ENCODE data around the gene TYSND1. TPM values are rescaled to one million over a fixed set of nuclear protein-coding genes. Genes with fewer than 3 reads are reported as not detected.

Gene TYSND1
- polyA plus RNA-seq, 3 donors: 8.6 to 11.2 (median 11.2) TPM

DNA sequence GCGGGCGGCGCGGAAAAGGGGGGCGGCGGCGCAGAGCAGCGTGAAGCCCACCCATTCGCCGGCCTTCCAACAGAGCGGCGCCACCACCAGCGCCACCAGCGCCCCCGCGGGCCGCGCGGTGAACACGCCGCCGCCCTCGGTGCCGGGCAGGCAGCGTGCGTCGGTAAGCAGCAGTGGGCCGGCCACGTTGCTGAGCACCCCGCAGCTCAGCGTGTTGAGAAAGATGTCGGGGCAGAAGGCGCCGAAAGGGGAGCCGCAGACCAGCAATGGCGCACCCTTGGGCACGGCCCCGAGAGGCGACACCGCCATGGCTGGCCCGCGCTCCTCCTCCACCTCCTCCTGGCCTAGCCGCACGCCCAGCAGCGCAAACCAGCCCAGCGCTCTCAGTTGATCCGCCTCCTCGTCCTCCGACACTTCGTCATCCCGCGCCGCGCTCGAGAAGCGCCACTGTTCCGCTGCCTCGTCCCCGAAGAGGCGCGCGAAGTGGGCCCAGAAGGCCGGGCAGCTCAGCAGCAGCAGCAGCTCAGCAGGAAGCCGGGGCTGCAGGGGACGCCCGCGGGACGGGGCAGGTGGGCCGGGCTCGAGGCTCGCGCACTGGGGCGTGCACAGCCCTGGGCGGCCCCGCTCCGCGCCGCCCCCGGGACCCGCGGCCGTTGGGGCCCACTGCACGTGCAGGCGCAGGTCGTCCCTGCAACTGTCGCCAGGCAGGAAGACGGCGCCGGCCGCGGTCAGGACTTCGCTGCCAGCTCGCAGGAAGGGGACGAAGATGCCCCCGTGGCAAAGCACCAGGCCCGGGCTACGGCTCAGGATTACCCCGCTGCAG, 623 bp downstream of the TYSND1 start:
- H3K79me2 ChIP-seq (ENCODE audit: insufficient read depth, low read length): peaks cover 30% of the 10 kb centered on the region
- H3K9me3 ChIP-seq (replicated peaks in 1 of 2; ENCODE audit: control insufficient read depth in 1 of 2, insufficient read depth in 1 of 2, low read length in 2 of 2): no peaks in the 10 kb centered on the region
- H3K27me3 ChIP-seq (ENCODE audit: control insufficient read depth in 2 of 2, insufficient read depth in 2 of 2, low read length in 2 of 2): no peaks in the 10 kb centered on the region
- peaks cover 18 to 29% of the 10 kb centered on the region in 2 donors for H3K36me3 ChIP-seq (replicated peaks in 1 of 2; ENCODE audit: control insufficient read depth in 1 of 2, insufficient read depth in 2 of 2, low read length in 2 of 2)
- under 1% methylated on average over 98 of the region's 98 CpGs for WGBS (ENCODE audit: insufficient coverage)
- H3K9me3 Mint-ChIP-seq: no peaks in the 10 kb centered on the region
- peak overlapping the region; percentile 53 to 97 (median 88) for H3K27ac Mint-ChIP-seq
- peak overlapping the region; percentile 86 to 92 for H3K4me3 Mint-ChIP-seq
- peak overlapping the region; percentile 66 to 84 for H3K27ac ChIP-seq (ENCODE audit: low read depth in 1 of 2, low read length in 2 of 2)
- H3K4me2 ChIP-seq (replicated peaks; ENCODE audit: extremely low read depth, low read length, poor library complexity, severe bottlenecking): peak overlapping the region; percentile 98
- intact Hi-C loops (cut with micrococcal nuclease): loop anchor here (2.0 to 10.0 kb wide), 2 partner anchors 25 to 259 kb away; partner anchors contain the start of genes EIF4EBP2 (in 1 of the 2) and SAR1A (in 1 of the 2)
- TF ChIP-seq, protein P1, sequence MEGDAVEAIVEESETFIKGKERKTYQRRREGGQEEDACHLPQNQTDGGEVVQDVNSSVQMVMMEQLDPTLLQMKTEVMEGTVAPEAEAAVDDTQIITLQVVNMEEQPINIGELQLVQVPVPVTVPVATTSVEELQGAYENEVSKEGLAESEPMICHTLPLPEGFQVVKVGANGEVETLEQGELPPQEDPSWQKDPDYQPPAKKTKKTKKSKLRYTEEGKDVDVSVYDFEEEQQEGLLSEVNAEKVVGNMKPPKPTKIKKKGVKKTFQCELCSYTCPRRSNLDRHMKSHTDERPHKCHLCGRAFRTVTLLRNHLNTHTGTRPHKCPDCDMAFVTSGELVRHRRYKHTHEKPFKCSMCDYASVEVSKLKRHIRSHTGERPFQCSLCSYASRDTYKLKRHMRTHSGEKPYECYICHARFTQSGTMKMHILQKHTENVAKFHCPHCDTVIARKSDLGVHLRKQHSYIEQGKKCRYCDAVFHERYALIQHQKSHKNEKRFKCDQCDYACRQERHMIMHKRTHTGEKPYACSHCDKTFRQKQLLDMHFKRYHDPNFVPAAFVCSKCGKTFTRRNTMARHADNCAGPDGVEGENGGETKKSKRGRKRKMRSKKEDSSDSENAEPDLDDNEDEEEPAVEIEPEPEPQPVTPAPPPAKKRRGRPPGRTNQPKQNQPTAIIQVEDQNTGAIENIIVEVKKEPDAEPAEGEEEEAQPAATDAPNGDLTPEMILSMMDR (IDR thresholded peaks at IDR 0.05): peak; percentile 67
- peaks cover 21 to 45% of the 10 kb centered on the region in 2 donors for H3K36me3 Mint-ChIP-seq
- peak; percentile 44 to 56 (median 47) for DNase-seq
- peaks cover 17% of the 10 kb centered on the region for H3K4me1 Mint-ChIP-seq
- peaks cover 15 to 29% of the 10 kb centered on the region in 2 donors for H3K4me1 ChIP-seq (ENCODE audit: control insufficient read depth in 1 of 2, insufficient read depth in 2 of 2, low read length in 2 of 2)
- peak overlapping the region; percentile 68 to 81 (median 77) for H3K4me3 ChIP-seq (replicated peaks in 1 of 3; ENCODE audit: low read depth in 2 of 3, low read length in 3 of 3)
- peak overlapping the region; percentile 96 for H2AFZ ChIP-seq (ENCODE audit: insufficient read depth, low read depth, low read length, poor library complexity, severe bottlenecking)
- H3K9ac ChIP-seq (ENCODE audit: insufficient read depth, low read length, poor library complexity, severe bottlenecking): peak overlapping the region; percentile 78
- peaks cover 39% of the 10 kb centered on the region for H4K20me1 ChIP-seq (ENCODE audit: insufficient read depth, low read length)
- peaks cover 0 to 3% (median 1%) of the 10 kb centered on the region in 3 donors for H3K27me3 Mint-ChIP-seq (ENCODE audit: low read depth in 3 of 3)

DNA sequence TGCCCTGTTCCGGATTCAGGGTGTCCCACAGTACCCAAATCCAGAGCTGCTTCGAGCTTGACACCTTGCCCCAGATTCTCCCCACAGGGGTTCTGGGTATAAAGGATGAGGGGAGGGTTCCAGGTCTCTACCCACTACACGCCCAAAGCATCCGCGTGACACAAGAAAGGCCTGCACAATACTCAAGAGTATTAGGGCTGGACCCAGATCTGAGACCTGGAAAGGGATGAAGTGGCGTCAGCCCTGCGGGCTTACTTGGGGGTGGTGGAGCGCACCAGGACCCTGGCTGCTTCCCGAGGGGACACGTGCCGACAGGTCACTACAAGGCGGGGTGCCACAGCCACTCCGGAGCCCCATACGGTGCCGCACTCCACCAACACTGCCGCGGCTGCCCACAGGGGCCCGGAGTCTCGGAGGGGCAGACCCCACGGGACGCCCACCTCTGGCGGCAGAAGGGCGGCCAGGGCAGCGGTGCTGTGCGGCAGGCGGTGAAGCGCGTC, 1.3 kb downstream of the TYSND1 start:
- Histone ChIP-seq H3K4me3 (replicated peaks in 1 of 3; ENCODE audit: low read depth in 2 of 3, low read length in 3 of 3) (peak overlapping the region; percentile 39 to 81 (median 77)), H4K20me1 (ENCODE audit: insufficient read depth, low read length) (peaks cover 36% of the 10 kb centered on the region), H2AFZ (ENCODE audit: insufficient read depth, low read depth, low read length, poor library complexity, severe bottlenecking) (peak overlapping the region; percentile 96), H3K4me2 (replicated peaks; ENCODE audit: extremely low read depth, low read length, poor library complexity, severe bottlenecking) (peak overlapping the region; percentile 98), H3K4me1 (ENCODE audit: control insufficient read depth in 1 of 2, insufficient read depth in 2 of 2, low read length in 2 of 2) (peaks cover 15 to 29% of the 10 kb centered on the region in 2 donors), H3K27me3 (ENCODE audit: control insufficient read depth in 2 of 2, insufficient read depth in 2 of 2, low read length in 2 of 2) (no peaks in the 10 kb centered on the region), H3K9ac (ENCODE audit: insufficient read depth, low read length, poor library complexity, severe bottlenecking) (peak overlapping the region; percentile 78), H3K79me2 (ENCODE audit: insufficient read depth, low read length) (peaks cover 30% of the 10 kb centered on the region), H3K9me3 (replicated peaks in 1 of 2; ENCODE audit: control insufficient read depth in 1 of 2, insufficient read depth in 1 of 2, low read length in 2 of 2) (no peaks in the 10 kb centered on the region), H3K27ac (ENCODE audit: low read depth in 1 of 2, low read length in 2 of 2) (peak overlapping the region in 1 of 2 donors; percentile 84), H3K36me3 (replicated peaks in 1 of 2; ENCODE audit: control insufficient read depth in 1 of 2, insufficient read depth in 2 of 2, low read length in 2 of 2) (peaks cover 11 to 22% of the 10 kb centered on the region in 2 donors)
- H3K4me1 Mint-ChIP-seq: peaks cover 17% of the 10 kb centered on the region
- H3K27me3 Mint-ChIP-seq (ENCODE audit: low read depth in 3 of 3): peaks cover 0 to 3% (median 1%) of the 10 kb centered on the region in 3 donors
- peaks cover 18 to 45% of the 10 kb centered on the region in 2 donors for H3K36me3 Mint-ChIP-seq
- H3K27ac Mint-ChIP-seq: peak overlapping the region in 1 of 7 donors; percentile 18
- intact Hi-C loops (cut with micrococcal nuclease): loop anchor here in 1 of 2 donors (10.0 kb wide), 1 partner anchor 260 kb away; the partner anchor contains the start of gene EIF4EBP2
- WGBS (ENCODE audit: insufficient coverage): under 1% methylated on average over 23 of the region's 28 CpGs
- peak overlapping the region; percentile 86 to 92 for H3K4me3 Mint-ChIP-seq
- no peaks in the 10 kb centered on the region for H3K9me3 Mint-ChIP-seq
- no peak for DNase-seq
- TF ChIP-seq, protein P1 (IDR thresholded peaks at IDR 0.05): no peak
